HG03521 (cell line): ENCODE data around the gene PCYT2.

Source experiments
- ATAC-seq: cut with Tn5 transposase; IDR thresholded peaks from one replicate; pipeline ENCODE4 v1.9.1; 2021; ENCODE audit warnings: mild to moderate bottlenecking, moderate library complexity; ENCODE audit not compliant: unreplicated experiment

PCYT2 gene

DNA sequence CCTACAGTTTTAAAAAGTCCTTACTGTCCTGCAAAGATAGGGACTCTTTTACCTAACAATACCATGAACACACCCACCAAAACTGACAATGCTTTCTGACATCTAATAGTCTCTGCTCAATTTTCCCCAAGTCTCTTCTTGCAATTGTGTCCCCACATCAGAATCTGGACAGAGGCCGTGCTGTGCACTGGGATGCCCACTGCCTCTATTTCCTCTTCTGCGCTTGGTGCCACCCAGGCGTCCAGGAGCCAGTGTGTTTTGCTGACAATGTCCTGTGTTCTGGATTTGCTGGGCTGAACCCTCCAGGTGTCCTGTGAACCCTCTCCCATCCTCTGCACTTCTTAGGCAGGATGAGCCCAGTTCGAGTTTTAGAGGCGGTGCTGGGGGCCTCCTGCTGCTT, 33.6 kb downstream of the PCYT2 start:
- no peak for ATAC-seq

DNA sequence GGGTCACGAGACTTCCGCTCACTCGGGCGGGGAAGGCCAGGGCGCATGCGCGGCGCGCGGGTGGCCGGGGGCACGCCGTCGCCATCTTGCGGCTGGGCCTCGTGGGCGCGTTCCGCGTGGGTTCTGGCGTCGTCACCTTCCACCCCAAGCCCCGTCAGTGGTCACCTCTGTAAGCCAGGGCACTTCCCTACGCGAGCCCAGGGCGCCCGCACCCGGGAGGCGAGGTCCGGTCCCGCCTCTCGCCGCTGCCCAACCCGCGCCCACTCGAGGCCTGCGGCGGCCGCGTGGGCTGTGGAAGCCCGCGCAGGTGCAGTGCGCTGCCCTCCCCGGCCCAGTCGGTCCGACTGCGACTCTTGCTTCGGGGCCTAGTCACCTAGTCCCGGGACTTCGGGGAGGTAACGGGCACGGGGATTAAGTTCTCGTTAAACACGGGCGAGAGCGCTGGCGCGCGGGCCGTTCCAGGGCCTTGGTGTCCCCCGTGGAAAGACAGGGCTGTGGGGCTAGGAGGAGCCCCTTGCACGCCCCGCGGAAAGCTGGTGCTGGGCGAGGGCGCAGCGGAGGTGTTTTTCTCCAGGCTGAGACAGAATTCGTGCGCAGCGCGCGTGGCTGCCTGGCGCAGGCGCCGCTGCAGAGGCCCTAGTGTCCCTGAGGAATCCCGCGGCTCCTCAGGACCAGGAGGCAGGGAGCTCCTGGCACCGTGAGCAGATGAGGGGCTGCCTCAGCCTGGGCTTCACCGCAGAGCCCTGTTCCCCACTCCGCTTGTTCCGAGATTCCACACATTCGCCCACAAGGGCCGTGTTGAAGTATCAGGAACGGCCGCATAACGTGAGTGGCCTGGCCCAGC, 39.6 kb downstream of the PCYT2 start:
- peak; percentile 55 for ATAC-seq

DNA sequence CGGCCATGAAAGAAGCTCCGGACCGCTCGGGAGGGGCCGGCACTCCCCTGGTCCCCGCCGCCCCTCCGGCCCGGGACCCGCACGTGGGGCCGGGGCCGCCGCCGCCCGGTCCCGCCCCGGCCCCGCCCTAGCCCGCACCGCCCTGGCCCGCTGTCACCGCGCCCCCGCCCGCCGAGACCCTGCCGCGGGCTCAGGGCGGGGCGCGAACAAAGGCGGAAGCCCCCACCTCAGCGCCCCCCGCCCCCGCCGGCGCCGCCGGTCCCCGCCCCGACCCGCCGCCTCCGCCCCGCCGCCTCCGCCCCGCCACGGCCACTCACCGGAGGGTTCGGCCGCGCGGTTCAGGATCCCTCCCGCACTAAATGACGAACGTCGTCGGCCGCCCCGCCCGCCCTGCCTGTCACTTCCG, 40.2 kb downstream of the PCYT2 start, which contains the start of gene ARHGDIA:
Gene ARHGDIA (minus strand): TSS at position 357 of the 406 bp plus-strand sequence. CDS start 1,407 bp downstream, outside the sequence.
- ATAC-seq: peak; percentile 21

DNA sequence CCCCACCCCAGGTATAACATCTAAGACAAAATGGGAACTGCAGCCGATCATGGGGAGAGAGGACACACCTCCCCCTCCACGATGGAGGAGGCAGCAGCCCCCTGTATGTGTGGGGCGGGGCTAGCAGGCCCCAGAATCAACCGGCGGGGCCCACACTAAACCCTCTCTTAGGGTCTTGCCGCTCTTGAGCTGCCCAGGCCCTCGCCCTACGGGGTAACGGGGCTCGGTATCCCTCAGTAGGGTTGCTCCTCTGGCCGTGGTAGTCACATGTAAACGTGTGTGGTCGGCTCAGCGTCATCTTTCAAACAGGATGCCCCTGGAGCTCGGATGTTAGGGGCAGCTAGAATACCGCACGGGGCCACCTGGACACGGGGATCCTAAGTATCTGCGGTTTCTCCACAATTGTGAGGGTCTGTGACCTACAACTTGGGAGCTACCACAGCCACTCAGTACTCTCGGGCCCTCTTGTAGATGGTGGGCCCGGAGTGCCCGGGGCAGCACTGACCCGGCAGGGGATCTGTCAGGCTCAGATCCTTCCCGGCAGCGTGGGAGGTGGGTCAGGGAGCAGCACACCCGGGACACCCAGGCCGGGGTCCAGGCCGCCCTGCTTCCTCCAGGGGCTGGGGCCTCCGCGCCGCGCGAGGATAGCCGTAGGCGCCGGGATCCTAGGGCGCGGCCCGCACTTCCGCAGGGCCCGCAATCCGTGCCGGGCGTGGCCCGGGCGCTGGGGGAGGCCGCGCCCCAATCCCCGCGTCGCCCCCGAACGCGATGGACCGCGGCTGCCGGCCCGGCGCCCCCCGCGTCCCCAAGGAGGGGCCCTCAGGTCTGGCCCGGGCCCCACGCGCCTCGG, 40.8 kb downstream of the PCYT2 start:
- peak; percentile 12 for ATAC-seq

DNA sequence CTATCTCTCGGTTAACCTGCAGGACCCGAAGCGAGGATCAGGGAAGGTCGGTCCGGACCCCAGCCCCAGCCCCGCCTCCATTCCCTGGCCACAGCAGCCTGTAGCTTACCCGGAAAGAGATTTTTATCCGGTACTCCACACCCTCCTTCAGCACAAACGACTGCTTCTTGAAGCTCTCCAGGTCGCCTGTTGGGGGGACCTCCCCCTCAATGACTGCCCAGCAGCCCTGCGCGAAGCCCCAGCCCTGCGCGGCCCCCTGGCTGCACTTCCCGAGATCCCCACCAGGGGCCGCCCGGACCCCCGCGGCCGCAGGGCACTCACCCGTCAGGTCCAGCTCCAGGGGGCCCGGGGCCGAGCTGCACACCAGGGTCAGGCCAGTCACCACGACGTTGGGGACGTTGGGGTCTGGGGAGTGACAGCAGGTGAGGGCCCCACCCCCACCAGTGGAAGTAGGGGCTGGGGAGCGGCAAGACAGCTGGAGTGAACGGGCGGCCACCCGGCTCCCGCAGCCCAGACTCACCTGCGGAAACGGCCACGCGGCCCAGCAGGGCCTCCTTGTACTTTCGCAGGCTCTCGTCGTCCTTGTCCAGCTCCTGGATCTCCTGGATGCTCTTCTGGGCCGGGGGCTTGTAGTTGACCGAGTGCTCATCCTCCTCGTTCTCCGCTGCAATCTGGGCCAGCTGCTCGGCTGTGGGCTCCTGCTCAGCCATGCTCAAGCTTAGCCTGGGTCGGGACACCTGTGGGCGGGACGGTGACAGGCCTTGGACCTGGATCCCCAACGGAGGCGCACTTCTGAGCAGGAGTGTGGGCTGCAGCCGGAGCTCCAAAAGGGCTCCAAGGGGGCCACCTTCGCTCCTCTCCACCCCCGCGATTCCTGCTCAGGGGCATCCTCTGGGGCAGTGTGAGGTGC, 41.7 kb downstream of the PCYT2 start:
- no peak for ATAC-seq

DNA sequence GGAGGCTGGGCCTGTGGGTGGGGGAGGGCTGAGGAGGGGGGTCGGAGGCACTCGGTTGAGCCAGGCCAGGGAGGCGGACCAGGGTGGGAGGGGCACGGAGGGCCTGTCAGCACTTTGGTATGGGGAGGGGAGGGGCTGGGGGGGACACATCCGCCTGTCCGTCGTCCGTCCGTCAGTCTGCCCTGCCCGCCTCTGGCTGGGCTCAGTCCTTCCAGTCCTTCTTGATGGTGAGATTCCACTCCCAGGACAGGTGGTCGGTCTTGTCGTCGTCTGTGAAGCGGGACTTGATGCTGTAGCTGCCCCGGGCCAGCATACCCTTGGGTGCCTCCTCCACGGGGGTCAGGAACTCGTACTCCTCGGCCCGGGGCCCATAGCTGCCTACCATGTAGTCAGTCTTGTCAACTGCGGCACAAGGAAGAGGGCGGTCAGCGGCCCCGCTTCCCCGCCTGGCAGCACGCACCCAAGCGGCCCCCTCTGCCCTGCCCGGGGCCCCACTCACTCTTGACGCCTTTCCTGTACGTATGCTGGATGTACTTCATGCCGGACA, 42.5 kb downstream of the PCYT2 start:
- no peak for ATAC-seq

DNA sequence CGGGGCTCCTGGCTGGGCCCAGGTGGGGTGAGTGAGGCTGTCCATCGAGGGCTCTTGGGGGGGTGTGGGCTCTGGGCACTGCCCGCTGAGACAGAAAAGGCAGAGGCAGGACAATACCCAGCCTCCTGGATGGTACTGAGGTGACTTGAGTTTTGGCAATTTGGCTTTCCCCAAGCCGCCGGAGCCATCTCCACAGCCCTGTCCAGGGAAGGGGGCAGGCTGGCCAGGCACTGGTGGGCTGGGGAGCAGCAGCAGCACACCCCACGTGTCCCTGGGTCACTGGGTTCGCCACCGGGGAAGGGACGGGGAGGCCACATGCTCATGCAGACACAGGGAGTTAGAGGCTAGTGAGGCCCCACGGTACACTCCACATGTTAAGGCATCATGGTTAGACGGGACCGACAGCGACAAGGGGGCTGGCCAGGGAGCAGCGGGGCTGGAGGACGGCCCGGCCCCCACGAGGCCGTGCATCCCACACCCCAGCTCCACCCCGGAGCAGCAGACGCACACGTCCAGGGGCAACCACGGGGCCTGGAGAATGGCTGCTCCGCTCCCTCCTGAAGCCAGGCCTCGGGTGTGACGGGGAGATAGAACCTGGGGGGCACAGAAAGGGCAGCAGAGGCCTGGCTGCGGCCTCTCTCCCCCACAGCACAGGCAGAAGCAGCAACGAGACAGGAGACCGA, 43.1 kb downstream of the PCYT2 start:
- ATAC-seq: no peak

DNA sequence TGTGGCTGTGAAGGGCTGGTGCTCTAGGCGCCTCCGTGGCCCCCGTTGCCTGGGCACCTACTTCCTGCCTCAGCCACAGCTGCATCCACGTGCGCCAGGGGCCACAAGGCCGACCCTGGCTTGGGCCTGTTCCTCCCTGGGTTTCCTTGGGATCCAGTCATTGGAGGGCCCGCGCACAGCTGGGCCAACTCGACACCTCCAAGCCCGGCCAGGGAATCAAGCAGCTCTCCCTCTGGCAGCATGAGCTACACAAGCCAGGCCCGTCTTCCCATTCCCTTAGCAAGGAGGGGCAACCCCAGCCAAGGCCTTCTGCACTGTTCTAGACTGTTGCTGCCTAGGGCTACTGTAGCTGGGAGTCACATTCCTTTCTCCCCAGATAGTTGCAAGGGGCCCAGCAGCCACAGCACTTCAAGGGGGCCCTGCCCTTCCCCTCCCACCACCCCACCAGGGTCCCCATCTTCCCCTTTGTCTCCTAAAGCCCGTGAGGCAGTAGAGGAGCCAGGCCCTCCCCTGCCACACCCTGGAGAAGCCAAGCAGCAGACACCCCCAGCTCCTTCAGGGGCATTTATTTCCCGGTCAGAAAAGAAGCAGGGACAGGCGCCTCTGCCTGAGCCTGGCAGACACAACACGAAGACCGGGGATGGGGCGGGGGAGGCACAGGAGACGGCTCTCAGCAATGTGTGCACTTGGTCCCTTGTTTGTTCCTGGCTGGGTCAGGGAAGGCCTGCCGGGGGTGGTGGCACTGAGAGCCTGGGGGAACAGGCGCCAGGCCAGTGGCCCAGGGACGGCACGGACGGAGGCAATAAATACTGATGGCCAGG, 43.8 kb downstream of the PCYT2 start:
- no peak for ATAC-seq

DNA sequence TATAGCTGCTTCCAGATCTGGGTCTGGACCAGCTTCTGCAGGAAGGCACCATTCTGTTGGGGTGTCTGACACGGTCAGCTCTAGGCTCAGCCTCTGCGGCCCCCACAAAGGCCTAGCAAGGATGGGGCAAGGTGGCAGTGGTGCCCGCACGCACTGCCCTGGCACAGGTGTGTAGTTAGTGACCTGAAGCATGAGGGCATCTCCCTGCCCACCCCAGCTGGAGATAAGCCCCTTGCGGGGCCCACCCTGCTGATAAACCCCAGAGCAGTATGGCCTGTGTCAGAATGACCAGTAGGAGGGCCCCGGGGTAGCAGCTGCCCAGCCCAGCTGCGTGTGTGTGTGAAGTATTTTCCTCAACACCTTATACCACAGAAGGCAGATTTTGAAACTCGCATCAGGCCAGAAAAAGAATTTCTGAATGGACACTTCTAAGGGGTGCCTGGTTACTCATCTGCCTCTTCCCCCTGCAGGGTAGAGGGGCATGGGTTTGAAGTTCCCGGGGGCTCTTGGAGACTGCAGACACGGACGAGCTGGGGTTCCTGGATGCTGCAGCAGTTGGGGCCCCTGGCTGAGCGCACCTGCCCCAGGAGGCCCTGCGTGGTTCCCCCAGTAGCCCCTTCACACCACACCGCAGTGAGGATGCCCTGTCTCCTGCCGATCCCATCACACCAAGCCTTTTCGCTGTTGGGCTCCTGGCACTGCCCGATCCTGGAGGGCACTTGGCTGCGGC, 44.6 kb downstream of the PCYT2 start:
- no peak for ATAC-seq

DNA sequence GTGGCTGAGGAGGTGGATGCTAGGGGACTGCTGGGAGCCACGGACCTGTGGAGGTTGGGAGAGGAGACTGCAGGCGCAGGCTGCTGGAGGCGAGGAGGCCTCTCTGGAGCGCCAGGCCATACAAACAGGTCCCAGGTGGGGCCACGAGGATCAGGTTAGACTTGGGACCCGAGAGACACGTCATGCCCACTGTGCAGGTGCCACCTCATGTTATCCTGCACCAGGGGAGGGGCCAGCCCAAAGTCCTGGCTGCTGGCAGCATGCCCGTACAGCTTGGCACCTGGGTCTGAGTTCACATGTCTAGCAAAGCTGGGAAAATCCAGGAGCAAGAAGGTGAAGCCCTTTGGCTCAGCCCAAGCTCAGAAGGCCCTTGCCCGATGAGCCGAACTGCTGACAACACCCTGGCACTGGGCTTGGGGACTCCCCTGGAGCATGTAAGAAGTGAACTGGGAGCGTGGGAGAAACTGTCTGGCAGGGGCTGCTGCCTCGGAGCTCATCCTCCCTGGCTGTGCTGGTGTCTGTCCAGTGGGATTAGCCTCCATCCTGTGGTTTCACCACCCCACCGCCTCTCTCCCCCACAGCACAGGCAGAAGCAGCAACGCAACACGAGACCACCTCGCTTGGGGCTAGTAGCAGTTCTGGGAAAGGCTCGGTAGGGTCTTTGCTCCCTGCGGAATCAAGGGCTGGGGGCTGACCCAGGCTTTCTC, 45.3 kb downstream of the PCYT2 start:
- no peak for ATAC-seq

DNA sequence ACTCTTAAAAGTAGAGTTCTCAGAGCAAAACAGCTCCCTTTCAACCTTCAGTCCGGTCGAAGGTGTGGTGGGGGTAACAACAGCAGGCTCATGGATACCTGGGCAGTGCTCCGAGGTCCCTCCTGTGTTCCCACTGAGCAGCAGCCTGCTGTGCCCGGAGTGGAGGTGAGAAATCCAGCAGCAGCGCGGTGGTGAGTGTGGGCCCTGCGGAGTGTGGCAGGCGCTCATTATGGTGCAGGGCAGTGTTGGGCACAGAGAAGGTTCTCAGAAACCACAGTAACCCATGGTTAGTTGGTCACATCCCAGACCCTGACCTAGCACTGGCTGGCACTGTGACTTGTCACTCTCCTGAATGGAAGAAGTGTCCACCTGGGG, 45.9 kb downstream of the PCYT2 start:
- ATAC-seq: no peak

DNA sequence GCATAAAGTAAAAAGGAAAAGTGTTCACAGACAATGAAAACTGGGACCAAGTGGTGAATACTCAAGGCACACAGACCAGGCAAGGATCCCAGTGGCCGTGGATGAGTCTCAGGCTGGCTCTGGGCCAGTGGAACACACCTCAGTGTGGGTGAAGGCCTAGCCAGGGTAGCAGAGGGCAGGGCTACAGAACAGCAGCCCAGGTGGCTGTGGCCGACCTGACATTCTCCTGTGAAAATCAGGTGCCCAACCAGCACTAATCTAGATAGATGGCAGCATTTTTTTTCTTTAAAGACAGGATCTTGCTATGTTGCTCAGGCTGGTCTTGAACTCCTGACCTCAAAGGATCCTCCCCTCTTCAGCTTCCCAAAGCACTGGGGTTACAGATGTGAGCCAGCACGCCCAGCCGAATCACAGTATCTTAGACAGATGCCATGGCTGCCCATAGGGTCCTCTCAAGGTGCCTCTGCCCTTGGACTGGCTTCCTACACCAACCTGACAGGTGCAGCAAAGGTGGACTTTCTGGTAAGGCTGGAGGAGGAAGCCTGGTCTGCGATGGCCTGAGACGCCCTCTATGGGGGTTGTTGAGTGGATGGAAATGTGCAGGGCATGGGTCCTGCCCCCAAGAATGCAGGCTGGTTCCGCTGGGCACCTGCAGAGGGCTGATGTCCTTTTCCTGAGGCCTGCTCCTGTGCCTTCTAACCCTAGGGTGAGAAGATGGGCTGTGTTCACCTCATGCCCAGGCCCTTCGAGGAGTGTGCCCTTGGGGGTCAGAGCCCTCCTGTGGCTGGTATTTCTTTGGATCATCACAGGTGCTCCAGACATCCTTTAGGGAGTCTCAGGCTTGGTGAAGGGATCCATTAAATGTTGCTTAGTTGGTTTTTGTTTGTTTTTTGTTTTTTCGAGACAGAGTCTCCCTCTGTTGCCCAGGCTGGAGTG, 47.1 kb downstream of the PCYT2 start:
- ATAC-seq: no peak

DNA sequence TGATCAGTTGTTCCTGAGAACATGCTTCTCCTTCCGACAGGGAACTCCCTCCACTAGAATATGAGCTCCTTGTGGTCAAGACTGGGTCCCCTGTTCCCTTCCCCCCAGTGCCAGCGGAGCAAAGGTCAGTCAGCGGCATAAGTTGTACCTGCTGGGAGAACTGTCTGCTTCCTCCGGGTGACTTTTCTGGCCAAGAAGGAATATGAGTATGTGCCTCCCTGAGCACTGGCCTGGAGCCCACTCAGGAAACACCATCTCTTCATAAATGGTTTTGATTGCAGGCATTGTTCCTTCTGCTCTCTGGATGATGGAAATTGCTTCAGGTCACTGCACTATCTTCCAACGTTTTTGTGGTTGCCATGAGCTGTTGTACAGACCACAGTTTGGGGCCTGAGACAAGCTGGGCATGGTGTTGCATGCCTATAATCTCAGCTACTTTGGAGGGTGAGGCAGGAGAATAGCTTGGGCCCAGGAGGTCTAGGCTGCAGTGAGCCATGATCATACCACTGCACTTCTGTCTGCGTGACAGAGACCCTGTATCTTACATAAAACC, 48.0 kb downstream of the PCYT2 start:
- ATAC-seq: no peak

DNA sequence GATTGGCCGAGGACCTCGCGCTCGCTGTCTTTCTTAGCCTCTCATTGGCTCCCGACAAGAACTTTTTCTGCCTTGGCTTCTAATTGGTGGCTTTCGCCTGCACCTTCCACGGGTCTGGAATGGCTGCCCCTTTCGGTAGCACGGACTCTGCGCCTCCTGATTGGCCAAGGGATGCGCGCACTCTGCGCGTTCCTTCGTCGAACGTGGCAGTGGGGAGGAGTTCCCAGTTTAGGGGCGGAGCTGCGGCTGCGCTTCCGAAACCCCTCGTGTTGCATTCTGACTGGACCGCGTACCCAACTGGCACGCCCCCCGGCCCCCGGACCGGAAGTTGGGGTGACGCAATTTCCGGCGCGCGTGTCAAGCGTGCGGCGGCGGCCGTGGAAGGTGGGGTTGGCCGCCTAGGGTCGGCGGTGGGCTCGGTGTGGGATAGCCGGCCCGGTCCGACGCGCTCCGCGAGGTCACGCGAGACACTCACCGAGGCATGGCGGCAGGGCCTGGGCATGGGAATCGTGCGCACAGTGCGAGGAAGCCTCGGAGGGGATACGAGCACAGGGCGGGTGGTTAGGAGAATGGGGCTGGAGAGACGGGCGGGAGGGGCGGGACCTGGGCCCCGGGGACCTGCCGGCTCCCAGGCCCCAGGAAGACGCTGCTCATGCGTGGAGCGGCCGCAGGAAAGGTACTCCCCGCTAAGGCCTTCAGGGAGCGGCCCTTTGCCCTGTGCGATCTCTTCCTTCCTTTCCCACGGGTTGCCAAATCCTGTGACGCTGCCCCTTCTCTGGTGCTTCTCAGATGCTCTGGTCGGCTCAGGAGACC, 50.2 kb downstream of the PCYT2 start:
- peak; percentile 79 for ATAC-seq

DNA sequence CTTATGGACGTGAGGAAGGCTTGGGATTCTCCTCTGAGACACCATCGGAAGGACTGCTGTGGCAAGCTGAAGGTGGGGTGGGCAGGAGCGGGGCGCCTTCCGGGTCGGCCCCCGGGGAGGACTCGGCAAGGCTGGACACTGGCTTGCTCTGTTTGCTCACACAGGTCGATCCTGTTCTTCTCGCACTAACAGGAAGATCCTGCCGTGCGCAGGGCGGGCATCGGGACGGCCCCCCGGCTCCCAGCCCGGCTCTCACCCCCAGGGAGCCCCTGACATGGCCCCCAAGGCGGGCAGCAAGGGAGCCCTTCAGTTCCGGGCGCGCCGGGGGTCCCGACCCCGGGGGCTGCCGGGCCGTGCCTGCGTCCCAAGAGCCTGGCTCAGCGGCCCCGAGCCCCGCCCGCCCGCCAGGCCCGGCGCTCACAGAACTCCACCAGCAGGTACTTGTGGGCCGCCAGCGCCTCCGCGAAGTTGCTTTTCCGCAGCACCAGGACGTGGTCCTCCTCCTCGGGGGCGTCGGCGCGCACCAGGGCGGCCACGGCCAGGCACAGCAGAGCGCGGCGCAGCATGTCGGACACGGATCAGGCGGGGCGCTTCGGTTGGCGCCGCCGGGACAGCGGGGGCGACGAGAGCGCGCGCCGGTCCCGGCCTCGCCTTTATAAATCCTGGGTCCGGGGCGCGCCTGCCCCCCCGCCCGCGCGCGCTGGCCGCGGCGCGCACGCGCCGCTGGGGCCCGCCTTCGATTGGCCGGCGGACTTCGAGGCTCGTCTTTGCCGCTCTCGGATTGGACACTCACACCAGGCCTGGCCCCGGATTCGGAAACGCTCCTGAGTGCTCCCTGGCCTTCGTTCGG, 51.1 kb downstream of the PCYT2 start, which contains the start of gene P4HB:
Gene P4HB (minus strand): TSS at position 630 of the 850 bp plus-strand sequence. CDS start 64 bp downstream, at position 566.
- ATAC-seq: peak; percentile 76
